SK-N-SH treated with all-trans-retinoic acid at 6 μM for 48 hours (cell line): ENCODE measurements around the gene AOPEP.

Experiments used
- ATAC-seq: fragments of 200-7000 bp; cut with Tn5 transposase; 3 replicates; pipeline ENCODE4 v1.9.1; 2020; ENCODE audit warnings: mild to moderate bottlenecking, moderate library complexity
- ARNTL ChIP-seq: fragments of 450-650 bp; formaldehyde crosslinking; IDR thresholded peaks from 2 replicates; pipeline ENCODE4 v1.5.0; 2020; ENCODE audit warnings: low read depth, mild to moderate bottlenecking, moderate library complexity, borderline replicate concordance
- BACH2 ChIP-seq: fragments of 250-450 bp; sonication (Bioruptor Pico); IDR thresholded peaks from 2 replicates; pipeline ENCODE4 v1.9.0; 2021; ENCODE audit warnings: mild to moderate bottlenecking, borderline replicate concordance
- CREB5 ChIP-seq: fragments of 250-450 bp; sonication (Bioruptor Pico); IDR thresholded peaks from 2 replicates; pipeline ENCODE4 v1.5.1; 2020; ENCODE audit warnings: low read depth, mild to moderate bottlenecking, moderate library complexity
- CSRNP3 ChIP-seq: fragments of 250-450 bp; sonication (Bioruptor Pico); IDR thresholded peaks from 2 replicates; pipeline ENCODE4 v1.5.1; 2021; ENCODE audit warnings: mild to moderate bottlenecking, moderate library complexity
- ESRRG ChIP-seq: fragments of 250-450 bp; sonication (Bioruptor Pico); IDR thresholded peaks from 2 replicates; pipeline ENCODE4 v1.6.1; 2021; ENCODE audit warnings: mild to moderate bottlenecking
- ISL1 ChIP-seq: fragments of 250-450 bp; sonication (Bioruptor Pico); IDR thresholded peaks from 2 replicates; pipeline ENCODE4 v2.1.2; 2022; ENCODE audit warnings: mild to moderate bottlenecking, moderate library complexity
- OSR1 ChIP-seq: fragments of 250-450 bp; sonication (Bioruptor Pico); IDR thresholded peaks from 2 replicates; pipeline ENCODE4 v1.8.0; 2022; ENCODE audit warnings: moderate library complexity, mild to moderate bottlenecking, inconsistent platforms
- PATZ1 ChIP-seq: fragments of 250-450 bp; sonication (Bioruptor Pico); IDR thresholded peaks from 2 replicates; pipeline ENCODE4 v1.8.0; 2020; ENCODE audit warnings: mild to moderate bottlenecking, moderate library complexity, borderline replicate concordance
- PPARA ChIP-seq: fragments of 250-450 bp; sonication (Bioruptor Pico); IDR thresholded peaks from 2 replicates; pipeline ENCODE4 v1.5.0; 2020; ENCODE audit warnings: mild to moderate bottlenecking, borderline replicate concordance
- RARB ChIP-seq: fragments of 250-450 bp; sonication (Bioruptor Pico); IDR thresholded peaks from 2 replicates; pipeline ENCODE4 v1.8.0; 2021; ENCODE audit warnings: mild to moderate bottlenecking, moderate library complexity
- TCF4 ChIP-seq: fragments of 250-450 bp; sonication (Bioruptor Pico); IDR thresholded peaks from 2 replicates; pipeline ENCODE4 v1.8.0; 2021; ENCODE audit warnings: mild to moderate bottlenecking, moderate library complexity, borderline replicate concordance
- TOX ChIP-seq: fragments of 250-450 bp; sonication (Bioruptor Pico); IDR thresholded peaks from 2 replicates; pipeline ENCODE4 v1.8.0; 2021; ENCODE audit warnings: mild to moderate bottlenecking, moderate library complexity, borderline replicate concordance
- TSHZ2 ChIP-seq: fragments of 250-450 bp; sonication (Bioruptor Pico); IDR thresholded peaks from 2 replicates; pipeline ENCODE4 v1.5.0; 2020; ENCODE audit warnings: mild to moderate bottlenecking, moderate library complexity
- ZC3H10 ChIP-seq: fragments of 250-450 bp; sonication (Bioruptor Pico); IDR thresholded peaks from 2 replicates; pipeline ENCODE4 v1.5.1; 2021; ENCODE audit warnings: mild to moderate bottlenecking, moderate library complexity
- ZFP3 ChIP-seq: fragments of 250-450 bp; sonication (Bioruptor Pico); IDR thresholded peaks from 2 replicates; pipeline ENCODE4 v1.5.0; 2020; ENCODE audit warnings: mild to moderate bottlenecking, moderate library complexity
- ZFP30 ChIP-seq: fragments of 450-650 bp; formaldehyde crosslinking; IDR thresholded peaks from 2 replicates; pipeline ENCODE4 v1.5.0; 2022; ENCODE audit warnings: mild to moderate bottlenecking, moderate library complexity
- ZNF565 ChIP-seq: fragments of 450-650 bp; formaldehyde crosslinking; conservative IDR thresholded peaks from 2 replicates; pipeline ENCODE4 v1.5.0; 2020; ENCODE audit warnings: low read depth, mild to moderate bottlenecking, moderate library complexity
- ZNF70 ChIP-seq: fragments of 450-650 bp; formaldehyde crosslinking; IDR thresholded peaks from 2 replicates; pipeline ENCODE4 v1.5.0; 2020; ENCODE audit warnings: mild to moderate bottlenecking, moderate library complexity
- TF ChIP-seq, protein P1 (sequence below): fragments of 250-450 bp; sonication (Bioruptor Pico); IDR thresholded peaks from 2 replicates; pipeline ENCODE4 v1.8.0; 2021; ENCODE audit warnings: low read depth, mild to moderate bottlenecking, moderate library complexity, borderline replicate concordance

Gene AOPEP

DNA sequence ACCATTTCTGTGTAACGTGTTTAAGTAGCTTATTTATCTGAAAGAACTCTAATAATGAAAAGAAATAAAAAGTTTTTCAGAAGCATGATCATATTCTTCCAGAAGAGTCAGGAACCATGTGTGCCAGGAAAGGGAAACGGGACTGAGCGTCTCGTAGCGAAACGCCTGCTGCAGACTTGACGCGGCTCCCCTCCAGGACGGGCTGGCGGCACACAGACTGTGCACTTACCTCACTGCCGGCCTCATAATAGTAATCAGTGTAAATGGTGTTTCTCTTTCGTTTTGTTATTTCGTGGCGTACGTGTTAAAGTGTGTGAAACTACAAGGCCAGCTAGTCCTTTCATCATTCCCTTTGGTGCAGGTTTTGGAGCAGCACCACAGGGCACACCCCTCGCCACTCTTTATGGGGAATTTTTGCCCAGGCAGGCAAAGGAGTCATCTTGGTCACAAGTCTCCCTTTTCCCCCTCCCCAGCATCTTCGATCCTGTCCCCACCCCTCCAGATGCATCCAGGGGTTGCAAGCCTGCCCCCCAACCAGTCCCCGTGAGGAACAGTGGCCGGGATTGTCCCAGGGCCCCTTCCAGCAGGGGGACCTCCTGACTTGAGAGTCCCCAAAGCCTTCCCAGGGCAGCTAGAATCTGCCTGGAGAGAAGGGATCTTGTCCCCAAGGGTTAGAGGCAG, 357.9 kb downstream of the AOPEP start:
- ATAC-seq = no peak
- TF ChIP-seq ISL1 (CRISPR knock-in tag) = no peak
- TF ChIP-seq PATZ1 (CRISPR knock-in tag) = no peak
- no peak for TF ChIP-seq BACH2 (CRISPR knock-in tag)
- TF ChIP-seq ARNTL (CRISPR knock-in tag) = no peak
- no peak for TF ChIP-seq PPARA (CRISPR knock-in tag)
- TF ChIP-seq ZNF565 (CRISPR knock-in tag) = no peak
- no peak for TF ChIP-seq RARB (CRISPR knock-in tag)
- TF ChIP-seq ESRRG = no peak

DNA sequence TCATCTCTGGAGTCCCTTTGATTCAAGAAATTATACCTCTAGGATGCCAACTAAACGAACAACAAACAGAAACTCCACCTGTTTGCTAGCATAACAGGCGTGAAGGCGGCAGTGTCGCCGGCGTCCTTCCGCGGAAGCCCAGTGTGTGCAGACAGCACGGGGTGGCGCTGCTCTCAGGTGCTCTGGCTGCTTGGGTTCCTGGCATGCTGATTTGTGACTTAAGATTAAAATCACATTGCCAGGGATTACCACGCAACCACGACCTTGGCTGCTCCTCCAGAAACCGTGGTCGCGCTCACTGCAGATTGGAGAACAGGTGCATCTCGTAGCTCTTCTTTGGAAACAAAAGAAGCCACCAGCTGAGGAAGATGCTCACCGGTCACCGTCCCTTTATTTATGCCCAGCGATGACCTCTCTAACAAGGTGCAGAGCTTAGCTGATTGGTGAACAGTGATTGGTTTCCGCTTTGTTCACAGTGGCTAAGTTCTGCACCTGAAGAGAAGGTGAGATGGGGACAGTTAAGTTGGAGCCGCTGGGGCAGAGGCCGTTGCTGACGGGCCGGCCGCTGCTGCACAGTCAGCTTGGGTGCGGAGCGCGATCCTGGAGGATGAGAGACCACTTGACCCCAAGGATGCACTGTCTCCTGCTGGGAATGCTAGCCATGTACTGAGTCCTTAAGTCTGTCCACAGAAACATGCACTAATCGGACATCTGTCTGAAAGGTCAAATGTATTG, 358.7 kb downstream of the AOPEP start:
- ATAC-seq = no peak
- TF ChIP-seq ISL1 (CRISPR knock-in tag) (no peak), ZFP3 (CRISPR knock-in tag) (no peak), ARNTL (CRISPR knock-in tag) (no peak), TSHZ2 (CRISPR knock-in tag) (no peak), PATZ1 (CRISPR knock-in tag) (no peak), CREB5 (CRISPR knock-in tag) (no peak), OSR1 (CRISPR knock-in tag) (no peak), TCF4 (no peak), ESRRG (no peak), RARB (CRISPR knock-in tag) (no peak), ZNF565 (CRISPR knock-in tag) (no peak), CSRNP3 (CRISPR knock-in tag) (no peak)

GRCh38 chr9:95085861-95086563, 359.5 kb downstream of the AOPEP start:
- ATAC-seq = no peak
- no peak for TF ChIP-seq ARNTL (CRISPR knock-in tag)
- TF ChIP-seq PATZ1 (CRISPR knock-in tag) = no peak
- no peak for TF ChIP-seq ZC3H10 (CRISPR knock-in tag)
- TF ChIP-seq ZFP30 = no peak
- no peak for TF ChIP-seq ZNF70 (CRISPR knock-in tag)
- no peak for TF ChIP-seq RARB (CRISPR knock-in tag)
- TF ChIP-seq ISL1 (CRISPR knock-in tag) = no peak
- TF ChIP-seq, protein P1, sequence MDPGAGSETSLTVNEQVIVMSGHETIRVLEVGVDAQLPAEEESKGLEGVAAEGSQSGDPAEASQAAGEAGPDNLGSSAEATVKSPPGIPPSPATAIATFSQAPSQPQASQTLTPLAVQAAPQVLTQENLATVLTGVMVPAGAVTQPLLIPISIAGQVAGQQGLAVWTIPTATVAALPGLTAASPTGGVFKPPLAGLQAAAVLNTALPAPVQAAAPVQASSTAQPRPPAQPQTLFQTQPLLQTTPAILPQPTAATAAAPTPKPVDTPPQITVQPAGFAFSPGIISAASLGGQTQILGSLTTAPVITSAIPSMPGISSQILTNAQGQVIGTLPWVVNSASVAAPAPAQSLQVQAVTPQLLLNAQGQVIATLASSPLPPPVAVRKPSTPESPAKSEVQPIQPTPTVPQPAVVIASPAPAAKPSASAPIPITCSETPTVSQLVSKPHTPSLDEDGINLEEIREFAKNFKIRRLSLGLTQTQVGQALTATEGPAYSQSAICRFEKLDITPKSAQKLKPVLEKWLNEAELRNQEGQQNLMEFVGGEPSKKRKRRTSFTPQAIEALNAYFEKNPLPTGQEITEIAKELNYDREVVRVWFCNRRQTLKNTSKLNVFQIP = no peak
- TF ChIP-seq CSRNP3 (CRISPR knock-in tag) = no peak
- no peak for TF ChIP-seq ESRRG
- no peak for TF ChIP-seq TOX
- TF ChIP-seq BACH2 (CRISPR knock-in tag) = no peak
